WTC11 (cell line): ENCODE data around the gene RPL6.

Experiments
- CREB1 ChIP-seq: sonication (generic); formaldehyde crosslinking; IDR thresholded peaks from 2 replicates; pipeline ENCODE4 v1.8.0; 2023; ENCODE audit warnings: mild to moderate bottlenecking, missing genetic modification reagents
- ETV6 ChIP-seq: sonication (generic); formaldehyde crosslinking; IDR thresholded peaks from 2 replicates; pipeline ENCODE4 v1.8.1; 2022; ENCODE audit warnings: mild to moderate bottlenecking, missing genetic modification reagents
- TF ChIP-seq, protein P1 (sequence below): sonication (generic); formaldehyde crosslinking; IDR thresholded peaks from 2 replicates; pipeline ENCODE4 v1.8.0; 2023; ENCODE audit warnings: missing genetic modification reagents, mild to moderate bottlenecking, borderline replicate concordance
- TF ChIP-seq, protein P2 (sequence below): fragments of 200-600 bp; IDR thresholded peaks from 2 replicates; pipeline ENCODE4 v1.8.0; 2022; ENCODE audit warnings: antibody characterized with exemption

DNA sequence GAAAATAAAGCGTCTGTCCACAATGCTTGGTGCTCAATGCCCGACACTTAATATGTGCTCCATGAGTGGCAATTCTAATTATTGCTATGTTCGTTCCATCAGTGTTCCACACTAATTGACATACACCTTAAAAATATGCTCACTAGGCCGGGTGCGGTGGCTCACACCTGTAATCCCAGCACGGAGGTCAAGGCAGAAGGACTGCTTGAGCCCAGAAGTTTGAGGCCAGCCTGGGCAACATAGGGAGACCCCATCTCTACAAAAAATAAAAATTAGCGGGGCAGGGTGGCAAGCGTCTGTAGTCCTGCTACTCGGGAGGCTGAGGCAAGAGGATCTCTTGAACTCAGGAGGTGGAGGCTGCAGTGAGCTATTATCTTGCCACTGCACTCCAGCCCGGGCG, 26.5 kb downstream of the RPL6 start:
- TF ChIP-seq, protein P1, sequence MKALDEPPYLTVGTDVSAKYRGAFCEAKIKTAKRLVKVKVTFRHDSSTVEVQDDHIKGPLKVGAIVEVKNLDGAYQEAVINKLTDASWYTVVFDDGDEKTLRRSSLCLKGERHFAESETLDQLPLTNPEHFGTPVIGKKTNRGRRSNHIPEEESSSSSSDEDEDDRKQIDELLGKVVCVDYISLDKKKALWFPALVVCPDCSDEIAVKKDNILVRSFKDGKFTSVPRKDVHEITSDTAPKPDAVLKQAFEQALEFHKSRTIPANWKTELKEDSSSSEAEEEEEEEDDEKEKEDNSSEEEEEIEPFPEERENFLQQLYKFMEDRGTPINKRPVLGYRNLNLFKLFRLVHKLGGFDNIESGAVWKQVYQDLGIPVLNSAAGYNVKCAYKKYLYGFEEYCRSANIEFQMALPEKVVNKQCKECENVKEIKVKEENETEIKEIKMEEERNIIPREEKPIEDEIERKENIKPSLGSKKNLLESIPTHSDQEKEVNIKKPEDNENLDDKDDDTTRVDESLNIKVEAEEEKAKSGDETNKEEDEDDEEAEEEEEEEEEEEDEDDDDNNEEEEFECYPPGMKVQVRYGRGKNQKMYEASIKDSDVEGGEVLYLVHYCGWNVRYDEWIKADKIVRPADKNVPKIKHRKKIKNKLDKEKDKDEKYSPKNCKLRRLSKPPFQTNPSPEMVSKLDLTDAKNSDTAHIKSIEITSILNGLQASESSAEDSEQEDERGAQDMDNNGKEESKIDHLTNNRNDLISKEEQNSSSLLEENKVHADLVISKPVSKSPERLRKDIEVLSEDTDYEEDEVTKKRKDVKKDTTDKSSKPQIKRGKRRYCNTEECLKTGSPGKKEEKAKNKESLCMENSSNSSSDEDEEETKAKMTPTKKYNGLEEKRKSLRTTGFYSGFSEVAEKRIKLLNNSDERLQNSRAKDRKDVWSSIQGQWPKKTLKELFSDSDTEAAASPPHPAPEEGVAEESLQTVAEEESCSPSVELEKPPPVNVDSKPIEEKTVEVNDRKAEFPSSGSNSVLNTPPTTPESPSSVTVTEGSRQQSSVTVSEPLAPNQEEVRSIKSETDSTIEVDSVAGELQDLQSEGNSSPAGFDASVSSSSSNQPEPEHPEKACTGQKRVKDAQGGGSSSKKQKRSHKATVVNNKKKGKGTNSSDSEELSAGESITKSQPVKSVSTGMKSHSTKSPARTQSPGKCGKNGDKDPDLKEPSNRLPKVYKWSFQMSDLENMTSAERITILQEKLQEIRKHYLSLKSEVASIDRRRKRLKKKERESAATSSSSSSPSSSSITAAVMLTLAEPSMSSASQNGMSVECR (CRISPR knock-in tag): no peak
- TF ChIP-seq, protein P2, sequence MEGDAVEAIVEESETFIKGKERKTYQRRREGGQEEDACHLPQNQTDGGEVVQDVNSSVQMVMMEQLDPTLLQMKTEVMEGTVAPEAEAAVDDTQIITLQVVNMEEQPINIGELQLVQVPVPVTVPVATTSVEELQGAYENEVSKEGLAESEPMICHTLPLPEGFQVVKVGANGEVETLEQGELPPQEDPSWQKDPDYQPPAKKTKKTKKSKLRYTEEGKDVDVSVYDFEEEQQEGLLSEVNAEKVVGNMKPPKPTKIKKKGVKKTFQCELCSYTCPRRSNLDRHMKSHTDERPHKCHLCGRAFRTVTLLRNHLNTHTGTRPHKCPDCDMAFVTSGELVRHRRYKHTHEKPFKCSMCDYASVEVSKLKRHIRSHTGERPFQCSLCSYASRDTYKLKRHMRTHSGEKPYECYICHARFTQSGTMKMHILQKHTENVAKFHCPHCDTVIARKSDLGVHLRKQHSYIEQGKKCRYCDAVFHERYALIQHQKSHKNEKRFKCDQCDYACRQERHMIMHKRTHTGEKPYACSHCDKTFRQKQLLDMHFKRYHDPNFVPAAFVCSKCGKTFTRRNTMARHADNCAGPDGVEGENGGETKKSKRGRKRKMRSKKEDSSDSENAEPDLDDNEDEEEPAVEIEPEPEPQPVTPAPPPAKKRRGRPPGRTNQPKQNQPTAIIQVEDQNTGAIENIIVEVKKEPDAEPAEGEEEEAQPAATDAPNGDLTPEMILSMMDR: no peak
- no peak for TF ChIP-seq ETV6 (CRISPR knock-in tag)
- TF ChIP-seq CREB1 (CRISPR knock-in tag): no peak
